Measurements from ENCODE around the gene ATP2C2. TPM values are rescaled to one million over a fixed set of nuclear protein-coding genes. Genes with fewer than 3 reads are reported as not detected.

ATP2C2 gene
- total and polyA plus RNA-seq, 4 donors: 21.3 to 96.8 (median 37.5) TPM

GRCh38 chr16:84321932-84322331 lies 46.4 kb upstream of the ATP2C2 start:
- no peak for TF ChIP-seq CTCF (IDR thresholded peaks at IDR 0.05; ENCODE audit: control extremely low read depth, extremely low read depth)
- DNase-seq (no peak), ATAC-seq (ENCODE audit: insufficient read depth, low FRiP score) (no peak)
- no peaks in the 10 kb centered on the region for H3K27me3 ChIP-seq (ENCODE audit: control insufficient read depth in 3 of 3, insufficient read depth in 3 of 3, low read length in 2 of 3)
- no peak overlapping the region for H3K9ac ChIP-seq (ENCODE audit: insufficient read depth in 1 of 2, low read length in 2 of 2)
- H3K27ac ChIP-seq (ENCODE audit: low read depth in 1 of 2, low read length in 1 of 2): no peak overlapping the region
- peaks cover 0 to 7% (median 0%) of the 10 kb centered on the region in 4 donors for H3K9me3 ChIP-seq (ENCODE audit: control insufficient read depth in 4 of 4, insufficient read depth in 3 of 4, low read length in 3 of 4)
- H3K4me3 ChIP-seq: no peak overlapping the region
- peaks cover 0 to 1% (median 0%) of the 10 kb centered on the region in 4 donors for H3K36me3 ChIP-seq (ENCODE audit: control insufficient read depth in 4 of 4, insufficient read depth in 4 of 4, low read length in 4 of 4)
- H3K4me1 ChIP-seq (ENCODE audit: control insufficient read depth in 5 of 5, insufficient read depth in 5 of 5, low read length in 5 of 5): no peaks in the 10 kb centered on the region
- 70 to 76% methylated on average over 4 of the region's 4 CpGs for WGBS, 2 donors

GRCh38 chr16:84322749-84323148 lies 45.6 kb upstream of the ATP2C2 start:
- Histone ChIP-seq H3K9me3 (ENCODE audit: control insufficient read depth in 4 of 4, insufficient read depth in 3 of 4, low read length in 3 of 4) (peaks cover 0 to 6% (median 0%) of the 10 kb centered on the region in 4 donors), H3K36me3 (ENCODE audit: control insufficient read depth in 4 of 4, insufficient read depth in 4 of 4, low read length in 4 of 4) (peaks cover 0 to 1% (median 0%) of the 10 kb centered on the region in 4 donors), H3K27me3 (ENCODE audit: control insufficient read depth in 3 of 3, insufficient read depth in 3 of 3, low read length in 2 of 3) (no peaks in the 10 kb centered on the region), H3K9ac (ENCODE audit: insufficient read depth in 1 of 2, low read length in 2 of 2) (no peak overlapping the region), H3K4me1 (ENCODE audit: control insufficient read depth in 5 of 5, insufficient read depth in 5 of 5, low read length in 5 of 5) (no peaks in the 10 kb centered on the region), H3K4me3 (no peak overlapping the region), H3K27ac (ENCODE audit: low read depth in 1 of 2, low read length in 1 of 2) (no peak overlapping the region)
- 76 to 82% methylated on average over 4 of the region's 4 CpGs for WGBS, 2 donors
- DNase-seq (no peak), ATAC-seq (ENCODE audit: insufficient read depth, low FRiP score) (no peak)
- TF ChIP-seq CTCF (IDR thresholded peaks at IDR 0.05; ENCODE audit: control extremely low read depth, extremely low read depth): no peak

GRCh38 chr16:84323606-84324005 lies 44.7 kb upstream of the ATP2C2 start:
- Histone ChIP-seq H3K9ac (ENCODE audit: insufficient read depth in 1 of 2, low read length in 2 of 2) (no peak overlapping the region), H3K9me3 (ENCODE audit: control insufficient read depth in 4 of 4, insufficient read depth in 3 of 4, low read length in 3 of 4) (peaks cover 0 to 3% (median 0%) of the 10 kb centered on the region in 4 donors), H3K4me1 (ENCODE audit: control insufficient read depth in 5 of 5, insufficient read depth in 5 of 5, low read length in 5 of 5) (no peaks in the 10 kb centered on the region), H3K27ac (ENCODE audit: low read depth in 1 of 2, low read length in 1 of 2) (no peak overlapping the region), H3K27me3 (ENCODE audit: control insufficient read depth in 3 of 3, insufficient read depth in 3 of 3, low read length in 2 of 3) (no peaks in the 10 kb centered on the region), H3K36me3 (ENCODE audit: control insufficient read depth in 4 of 4, insufficient read depth in 4 of 4, low read length in 4 of 4) (peaks cover 0 to 3% (median 0%) of the 10 kb centered on the region in 4 donors), H3K4me3 (no peak overlapping the region)
- DNase-seq: no peak
- ATAC-seq (ENCODE audit: insufficient read depth, low FRiP score): no peak
- no peak for TF ChIP-seq CTCF (IDR thresholded peaks at IDR 0.05; ENCODE audit: control extremely low read depth, extremely low read depth)
- WGBS, 2 donors: 63 to 85% methylated on average over 7 of the region's 7 CpGs
